ENCODE data around the gene SHLD3. TPM values are rescaled to one million over a fixed set of nuclear protein-coding genes. Genes with fewer than 3 reads are reported as not detected.

The SHLD3 gene
- total RNA-seq (2022; extraction: Qiagen RNA extraction; ENCODE audit: low read depth): 1.6 to 3.2 TPM (median 2.2 TPM) in 5 replicates

GRCh38 chr5:65624571-65625555 is at the start of gene SHLD3, which contains the start of gene TRAPPC13:
SHLD3 (plus strand) TSS chr5:65625027; CDS start chr5:65629588, 4,561 bp downstream.
TRAPPC13 (plus strand) TSS chr5:65625027; CDS start chr5:65625061, 34 bp downstream.

GRCh38 chr5:65624025-65624570 is 729 bp upstream of the SHLD3 start, which contains the start of gene TRIM23:
TRIM23 (minus strand) TSS chr5:65624333; CDS start chr5:65624274, 59 bp downstream.

Other genes starting within 250 kb of the SHLD3 start
- 0.03 to 0.16 TPM (median 0.06 TPM) in 5 replicates for gene ADAMTS6, start 143.1 kb upstream of the SHLD3 start, total RNA-seq (2022; extraction: Qiagen RNA extraction; ENCODE audit: low read depth)
- gene CENPK, start 61.9 kb upstream of the SHLD3 start, total RNA-seq (2022; extraction: Qiagen RNA extraction; ENCODE audit: low read depth): 27.9 to 33.3 TPM (median 31.4 TPM) in 5 replicates
- 17.0 to 20.5 TPM (median 17.3 TPM) in 5 replicates for gene PPWD1, start 61.7 kb upstream of the SHLD3 start, total RNA-seq (2022; extraction: Qiagen RNA extraction; ENCODE audit: low read depth)
- gene TRIM23, start 694 bp upstream of the SHLD3 start, total RNA-seq (2022; extraction: Qiagen RNA extraction; ENCODE audit: low read depth): 4.7 to 8.3 TPM (median 7.6 TPM) in 5 replicates
- 11.7 to 16.1 TPM (median 13.5 TPM) in 5 replicates for gene TRAPPC13, start within 50 bp of the SHLD3 start, total RNA-seq (2022; extraction: Qiagen RNA extraction; ENCODE audit: low read depth)
- 6.3 to 8.7 TPM (median 7.1 TPM) in 5 replicates for gene SGTB, start 97.1 kb downstream of the SHLD3 start, total RNA-seq (2022; extraction: Qiagen RNA extraction; ENCODE audit: low read depth)
- gene NLN, start 97.2 kb downstream of the SHLD3 start, total RNA-seq (2022; extraction: Qiagen RNA extraction; ENCODE audit: low read depth): 55.1 to 67.4 TPM (median 63.8 TPM) in 5 replicates

All from A549 treated with GW870086 at 1 μM for 4 hours (cell line).